ENCODE measurements around the gene CAMTA1.

Gene CAMTA1

GRCh38 chr1:7269525-7269924 lies 484.3 kb downstream of the CAMTA1 start:
- DNase-seq = no peak

- no peak for DNase-seq
Measured at GRCh38 chr1:7274256-7274655, 489.0 kb downstream of the CAMTA1 start.

- no peak for DNase-seq
Measured at GRCh38 chr1:7278045-7278444, 492.8 kb downstream of the CAMTA1 start.

- DNase-seq = no peak
Measured at GRCh38 chr1:7278827-7279765, 493.8 kb downstream of the CAMTA1 start.

- no peak for DNase-seq
Measured at GRCh38 chr1:7279769-7280168, 494.5 kb downstream of the CAMTA1 start.

- DNase-seq = no peak
Measured at GRCh38 chr1:7280347-7280960, 495.2 kb downstream of the CAMTA1 start.

GRCh38 chr1:7281821-7282220 lies 496.6 kb downstream of the CAMTA1 start:
- no peak for DNase-seq

GRCh38 chr1:7284839-7285435 lies 499.7 kb downstream of the CAMTA1 start:
- DNase-seq = no peak

- DNase-seq = no peak
Measured at GRCh38 chr1:7285856-7286454, 500.7 kb downstream of the CAMTA1 start.

GRCh38 chr1:7287013-7287412 lies 501.8 kb downstream of the CAMTA1 start:
- no peak for DNase-seq

GRCh38 chr1:7288992-7289391 lies 503.7 kb downstream of the CAMTA1 start:
- DNase-seq = no peak

GRCh38 chr1:7289694-7290093 lies 504.4 kb downstream of the CAMTA1 start:
- no peak for DNase-seq

- DNase-seq = no peak
Measured at GRCh38 chr1:7290971-7291970, 506.0 kb downstream of the CAMTA1 start.

GRCh38 chr1:7292036-7292681 lies 506.9 kb downstream of the CAMTA1 start:
- no peak for DNase-seq

- DNase-seq = no peak
Measured at GRCh38 chr1:7292714-7293419, 507.6 kb downstream of the CAMTA1 start.

- DNase-seq = no peak
Measured at GRCh38 chr1:7293702-7294629, 508.7 kb downstream of the CAMTA1 start.

GRCh38 chr1:7294636-7295035 lies 509.4 kb downstream of the CAMTA1 start:
- no peak for DNase-seq

GRCh38 chr1:7295946-7296345 lies 510.7 kb downstream of the CAMTA1 start:
- DNase-seq = no peak

- no peak for DNase-seq
Measured at GRCh38 chr1:7296968-7297367, 511.7 kb downstream of the CAMTA1 start.

GRCh38 chr1:7298145-7298544 lies 512.9 kb downstream of the CAMTA1 start:
- no peak for DNase-seq
